ENCODE results near the gene CPXM2.

CPXM2 gene

GRCh38 chr10:123891144-123892071 is at the start of gene CPXM2:
Gene CPXM2, minus strand, starts transcription at chr10:123891807. Its CDS starts 148 bp downstream, at chr10:123891659.
- no peak for DNase-seq

GRCh38 chr10:123939591-123939990 is 48.0 kb upstream of the CPXM2 start:
- DNase-seq, result no peak

- DNase-seq, result no peak
Observed at GRCh38 chr10:123938890-123939289, 47.3 kb upstream of the CPXM2 start.

GRCh38 chr10:123936426-123936825 is 44.8 kb upstream of the CPXM2 start:
- DNase-seq, result no peak

- DNase-seq, result no peak
Observed at GRCh38 chr10:123935680-123936079, 44.1 kb upstream of the CPXM2 start.

- no peak for DNase-seq
Observed at GRCh38 chr10:123934846-123935245, 43.2 kb upstream of the CPXM2 start.

DNA sequence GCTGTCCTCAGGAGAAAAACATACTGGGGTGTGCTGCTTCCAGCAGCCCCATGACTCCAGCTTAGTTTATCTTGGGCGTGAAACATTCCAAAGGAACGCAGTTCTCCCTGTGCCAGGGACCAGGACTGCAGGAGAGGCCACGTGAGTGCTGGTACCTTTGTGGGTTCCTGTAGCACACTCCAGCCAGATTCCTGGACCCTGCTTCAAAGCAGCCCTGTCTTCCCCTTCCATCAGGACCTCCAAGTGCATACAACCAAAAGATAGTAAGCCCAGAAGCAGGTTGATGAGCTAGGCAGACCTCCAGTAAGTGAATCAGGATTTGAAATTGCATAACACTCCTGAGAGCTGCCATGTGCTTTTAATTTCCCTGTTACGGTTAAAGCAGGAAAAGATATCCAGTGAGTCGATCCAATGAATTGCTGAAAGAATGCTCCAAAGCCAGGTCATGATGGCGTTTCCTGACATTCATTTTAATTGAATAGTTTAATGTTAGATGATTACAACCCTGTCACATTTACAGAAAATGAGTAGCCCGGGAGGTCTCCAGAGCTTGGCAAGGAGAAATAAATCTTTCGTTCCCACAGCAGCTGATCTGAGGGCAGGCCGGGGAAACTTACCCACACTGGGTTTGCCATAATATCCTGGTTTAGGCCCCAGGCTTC is 38.9 kb upstream of the CPXM2 start:
- no peak for DNase-seq

DNA sequence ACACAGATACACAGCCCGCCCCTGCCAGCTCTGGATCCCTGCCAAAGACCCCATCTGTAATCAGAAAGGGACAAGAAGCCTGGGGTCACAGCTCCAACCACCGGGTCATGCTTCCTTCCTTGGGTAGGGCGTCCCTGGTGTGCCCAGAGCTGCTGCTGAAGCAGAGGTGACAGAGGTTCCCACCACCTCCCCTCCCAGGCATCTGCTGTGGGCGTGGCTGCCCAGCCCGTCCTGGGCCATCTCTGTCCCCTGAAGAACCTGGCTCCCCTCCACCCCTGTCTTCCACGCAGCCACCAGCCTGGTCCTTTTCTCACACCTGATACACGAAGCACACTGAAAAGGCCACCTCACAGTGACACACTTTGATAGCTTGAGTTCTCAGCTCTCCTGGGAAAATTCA is 38.2 kb upstream of the CPXM2 start:
- no peak for DNase-seq

- DNase-seq, result no peak
Observed at GRCh38 chr10:123928427-123928826, 36.8 kb upstream of the CPXM2 start.

DNA sequence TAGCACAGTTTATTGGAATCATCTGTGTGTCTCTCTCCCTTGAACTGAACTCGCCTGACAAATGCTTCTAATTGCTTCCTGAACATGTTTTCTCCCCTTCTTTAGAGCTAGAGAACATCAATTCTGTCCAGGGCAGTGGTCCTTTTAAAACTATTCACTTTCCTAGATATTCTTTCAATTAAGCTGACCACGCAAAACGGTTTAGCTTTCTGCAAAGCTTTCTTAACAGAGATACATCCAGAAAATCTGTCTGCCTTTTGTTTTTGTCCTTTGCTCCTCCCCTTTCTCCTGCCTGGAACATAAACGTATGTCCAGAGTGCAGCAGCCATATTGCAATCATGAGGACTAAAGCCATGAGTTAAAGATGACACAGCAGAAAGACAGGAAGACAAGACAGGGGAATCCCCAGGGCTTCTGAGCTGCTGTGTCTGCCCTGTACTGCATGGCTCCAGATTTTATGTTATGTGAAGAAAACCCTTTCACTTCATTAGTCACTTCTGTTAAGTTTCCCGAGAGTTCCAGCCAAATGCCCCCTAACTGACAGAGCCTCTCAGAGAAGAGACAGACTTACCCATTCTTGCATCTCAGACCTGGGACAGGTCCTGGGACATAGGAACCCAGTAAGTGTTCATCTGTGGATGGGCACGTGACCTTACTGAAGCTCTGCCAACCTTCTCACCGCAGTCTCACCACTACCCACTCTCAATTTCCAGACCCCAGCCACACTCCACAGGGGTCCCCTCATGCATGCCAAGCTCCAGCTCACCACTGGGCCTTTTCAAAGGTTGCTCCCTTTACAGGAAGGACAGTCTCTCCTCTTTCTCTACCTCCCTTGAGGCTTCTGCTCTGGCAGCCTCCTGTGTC is 35.0 kb upstream of the CPXM2 start:
- DNase-seq, result no peak

- DNase-seq, result no peak
Observed at GRCh38 chr10:123922126-123922525, 30.5 kb upstream of the CPXM2 start.

- DNase-seq, result no peak
Observed at GRCh38 chr10:123916775-123917174, 25.2 kb upstream of the CPXM2 start.

DNA sequence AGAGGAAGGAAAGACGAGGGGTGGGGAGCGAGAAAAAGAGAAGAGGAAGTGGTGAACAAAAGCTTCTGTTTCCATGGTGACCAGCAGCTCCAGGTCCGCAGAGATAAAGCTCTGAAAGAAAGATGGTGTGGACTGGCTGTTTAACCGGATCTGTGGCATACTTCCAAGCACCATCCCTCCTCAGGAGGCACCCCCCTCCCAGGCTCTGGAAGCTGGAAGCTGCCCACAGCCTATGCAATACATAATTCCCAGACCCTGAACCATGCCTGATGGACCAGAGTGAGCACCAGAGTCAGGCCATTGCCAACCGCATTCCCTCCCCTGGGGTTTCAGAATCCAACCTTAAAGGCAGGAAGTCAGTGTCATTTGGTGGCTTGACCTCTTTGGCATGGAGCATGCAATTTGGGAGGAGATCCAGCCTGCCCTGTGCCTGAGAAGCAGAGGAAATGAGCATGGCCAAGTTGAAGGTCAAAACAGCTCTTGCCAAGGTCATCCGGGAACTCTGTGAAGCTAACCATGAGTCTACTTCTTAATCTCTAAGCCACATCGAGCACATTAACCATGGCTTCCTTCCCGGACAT is 22.2 kb upstream of the CPXM2 start:
- peak; percentile 5 for DNase-seq

DNA sequence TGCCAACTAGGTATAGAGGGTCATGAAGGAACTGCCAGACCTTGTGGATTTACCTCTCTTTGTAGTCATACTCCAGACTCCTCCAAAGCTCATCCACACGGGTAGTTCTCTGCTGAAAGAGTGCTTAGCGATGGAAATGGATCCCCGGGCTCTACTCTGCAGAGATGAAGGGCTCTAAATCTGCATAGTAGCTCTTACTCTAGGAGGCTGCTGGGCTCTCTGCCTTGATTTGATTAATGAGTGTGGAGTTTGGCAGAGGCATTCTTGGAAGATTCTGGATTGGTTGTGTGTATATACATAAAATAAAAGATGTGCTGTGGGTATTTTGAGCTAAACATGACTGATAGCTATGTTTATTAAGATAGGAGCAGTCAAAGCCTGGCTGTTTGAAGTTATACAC is 21.3 kb upstream of the CPXM2 start:
- DNase-seq, result no peak

DNA sequence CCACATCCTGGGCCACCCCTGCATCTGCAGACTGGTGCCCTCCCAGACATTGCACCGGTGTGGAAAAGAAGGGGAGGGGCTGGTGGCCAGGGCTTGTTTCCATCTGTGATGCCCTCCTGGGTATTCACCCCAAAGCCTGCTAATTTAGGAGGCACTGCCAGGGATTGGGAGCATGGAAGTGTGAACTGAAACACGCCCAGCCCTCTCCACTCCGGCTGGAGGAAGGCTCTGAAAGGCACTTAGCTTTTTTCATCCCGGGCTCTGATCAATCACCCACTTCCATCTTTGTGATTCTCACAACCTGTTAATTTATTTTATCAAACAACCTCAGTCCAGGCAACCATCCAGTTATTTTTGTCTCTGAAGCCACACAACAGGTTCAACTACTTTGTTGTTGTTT is 20.9 kb upstream of the CPXM2 start:
- peak; percentile 5 for DNase-seq

- DNase-seq, result peak; percentile 19
Observed at GRCh38 chr10:123911866-123912265, 20.3 kb upstream of the CPXM2 start.

GRCh38 chr10:123909866-123910265 is 18.3 kb upstream of the CPXM2 start:
- no peak for DNase-seq

DNA sequence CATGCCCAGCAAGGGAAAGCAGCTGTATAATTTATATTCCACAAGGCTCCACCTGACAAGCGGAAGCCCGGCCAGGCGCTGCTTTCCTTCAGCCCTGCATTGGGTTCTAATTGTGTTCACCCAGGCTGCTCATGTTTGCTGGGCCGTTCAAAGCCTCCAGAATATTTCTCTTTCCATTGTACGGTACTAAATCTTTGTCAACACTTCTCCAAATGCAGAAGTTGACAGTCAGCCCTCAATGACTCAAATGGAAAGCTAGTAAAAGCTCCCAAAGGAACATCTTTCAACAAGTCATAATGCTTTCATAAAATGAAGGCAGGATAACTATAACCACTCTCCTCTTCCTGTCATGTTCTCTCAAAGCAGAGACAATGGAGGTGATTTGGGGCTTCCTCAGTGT is 17.8 kb upstream of the CPXM2 start:
- no peak for DNase-seq

- DNase-seq, result no peak
Observed at GRCh38 chr10:123908379-123908778, 16.8 kb upstream of the CPXM2 start.

- peak; percentile 9 for DNase-seq
Observed at GRCh38 chr10:123906884-123907652, 15.5 kb upstream of the CPXM2 start.

DNA sequence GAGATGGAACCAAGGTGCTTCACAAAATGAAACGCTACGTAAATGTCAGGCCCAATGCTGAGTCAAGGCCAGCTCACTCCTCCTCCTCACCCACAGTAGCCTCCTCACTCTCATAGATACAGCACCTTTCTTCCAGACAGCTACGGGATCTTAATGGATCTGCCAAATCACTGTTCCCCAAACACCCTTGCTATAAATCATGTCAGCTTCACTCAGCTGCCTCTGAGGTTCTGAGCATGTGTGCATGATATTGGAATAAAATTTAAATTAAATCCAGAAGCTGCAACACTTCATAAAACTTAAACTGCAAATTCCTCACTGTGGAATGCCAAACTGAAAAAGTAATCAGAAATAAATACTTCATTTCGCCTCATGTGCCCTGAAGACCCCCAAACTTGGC is 14.7 kb upstream of the CPXM2 start:
- DNase-seq, result no peak

DNA sequence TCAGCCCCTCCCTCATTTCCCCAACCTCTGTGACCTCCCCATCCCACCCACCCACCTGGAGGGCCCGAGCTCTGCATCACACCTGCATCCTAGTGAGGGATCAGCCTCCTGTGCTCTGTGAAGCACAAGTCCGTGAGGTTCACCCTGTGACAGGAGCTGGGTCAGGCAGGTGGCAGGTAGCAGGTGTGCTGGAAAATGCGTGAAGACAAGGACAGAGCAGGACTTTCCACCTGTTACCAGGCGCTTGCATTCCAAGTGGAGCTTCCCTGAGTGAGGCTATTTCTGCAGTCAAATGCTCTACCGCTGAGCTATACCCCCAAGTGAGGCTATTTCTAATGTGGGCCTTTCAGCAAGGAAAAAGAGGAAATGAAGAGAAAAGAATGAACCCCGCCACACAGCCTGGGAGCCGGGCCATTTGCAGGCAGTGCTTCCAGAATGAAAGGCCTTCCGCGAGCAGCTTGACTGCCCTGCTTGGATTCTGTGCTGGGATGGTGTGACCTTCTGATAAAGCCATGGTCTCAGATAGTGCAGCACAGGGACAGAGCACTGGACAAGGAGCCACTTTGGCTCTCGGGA is 13.3 kb upstream of the CPXM2 start:
- no peak for DNase-seq

All from NCI-H2029 (cell line).